AG10803 (cell line): ENCODE measurements around the gene RBMS1.

ENCODE experiments used
- DNase-seq: peaks from one replicate; pipeline ENCODE4 v3.0.0; 2010; ENCODE audit warnings: low read depth
- H3K4me3 ChIP-seq: 2 replicates; pipeline ENCODE4 v1.5.1; 2011; ENCODE audit warnings: mild to moderate bottlenecking, low read length, control low read depth
- TF ChIP-seq, protein P1 (sequence below): conservative IDR thresholded peaks from 2 replicates; pipeline ENCODE4 v1.5.1; 2011; ENCODE audit warnings: mild to moderate bottlenecking, low read length, control low read depth, inconsistent platforms

RBMS1 gene

GRCh38 chr2:160434254-160434948, 59.2 kb downstream of the RBMS1 start:
- TF ChIP-seq, protein P1, sequence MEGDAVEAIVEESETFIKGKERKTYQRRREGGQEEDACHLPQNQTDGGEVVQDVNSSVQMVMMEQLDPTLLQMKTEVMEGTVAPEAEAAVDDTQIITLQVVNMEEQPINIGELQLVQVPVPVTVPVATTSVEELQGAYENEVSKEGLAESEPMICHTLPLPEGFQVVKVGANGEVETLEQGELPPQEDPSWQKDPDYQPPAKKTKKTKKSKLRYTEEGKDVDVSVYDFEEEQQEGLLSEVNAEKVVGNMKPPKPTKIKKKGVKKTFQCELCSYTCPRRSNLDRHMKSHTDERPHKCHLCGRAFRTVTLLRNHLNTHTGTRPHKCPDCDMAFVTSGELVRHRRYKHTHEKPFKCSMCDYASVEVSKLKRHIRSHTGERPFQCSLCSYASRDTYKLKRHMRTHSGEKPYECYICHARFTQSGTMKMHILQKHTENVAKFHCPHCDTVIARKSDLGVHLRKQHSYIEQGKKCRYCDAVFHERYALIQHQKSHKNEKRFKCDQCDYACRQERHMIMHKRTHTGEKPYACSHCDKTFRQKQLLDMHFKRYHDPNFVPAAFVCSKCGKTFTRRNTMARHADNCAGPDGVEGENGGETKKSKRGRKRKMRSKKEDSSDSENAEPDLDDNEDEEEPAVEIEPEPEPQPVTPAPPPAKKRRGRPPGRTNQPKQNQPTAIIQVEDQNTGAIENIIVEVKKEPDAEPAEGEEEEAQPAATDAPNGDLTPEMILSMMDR, result no peak
- no peak for DNase-seq

DNA sequence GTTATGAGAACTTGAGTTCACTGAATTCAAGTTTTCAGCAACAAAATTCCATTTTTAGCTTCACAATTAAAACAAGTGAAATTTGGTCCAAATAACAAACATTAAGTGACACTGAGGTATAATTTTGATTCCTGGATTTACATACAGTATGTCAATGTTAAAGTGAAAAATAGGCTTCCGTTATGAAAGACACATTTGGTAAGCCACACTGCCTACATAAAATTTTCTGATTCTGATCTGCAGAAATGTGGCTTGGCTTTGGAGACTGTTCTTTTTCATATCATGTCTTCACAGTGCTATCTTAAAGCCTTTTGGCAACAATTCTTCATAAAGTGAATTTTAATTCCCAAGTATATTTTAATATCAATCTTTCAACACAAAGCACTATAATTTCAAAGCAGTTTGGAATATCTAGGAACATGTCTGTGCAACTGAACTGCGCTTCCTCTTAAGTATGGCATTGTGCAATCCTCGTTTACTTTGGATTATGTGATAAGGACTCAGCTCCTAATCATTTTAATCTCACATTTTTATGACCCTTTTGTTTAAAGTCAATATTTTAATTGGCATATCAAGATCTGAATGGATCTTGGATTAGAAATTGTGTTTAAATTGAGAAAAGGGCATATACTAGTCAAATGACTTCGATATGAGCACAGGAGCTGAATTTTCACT, 60.0 kb downstream of the RBMS1 start:
- TF ChIP-seq, protein P1, result no peak
- H3K4me3 ChIP-seq, result no peak overlapping the region
- no peak for DNase-seq

More at GRCh38 chr2:160434254-160434948, 59.2 kb downstream of the RBMS1 start:
- H3K4me3 ChIP-seq, result no peak overlapping the region

GRCh38 chr2:160432633-160433032, 61.0 kb downstream of the RBMS1 start:
- TF ChIP-seq, protein P1, result no peak
- H3K4me3 ChIP-seq, result no peak overlapping the region
- peak; percentile 73 for DNase-seq

- TF ChIP-seq, protein P1, result no peak
- DNase-seq, result no peak
Observed at GRCh38 chr2:160431441-160431840, 62.2 kb downstream of the RBMS1 start.

DNA sequence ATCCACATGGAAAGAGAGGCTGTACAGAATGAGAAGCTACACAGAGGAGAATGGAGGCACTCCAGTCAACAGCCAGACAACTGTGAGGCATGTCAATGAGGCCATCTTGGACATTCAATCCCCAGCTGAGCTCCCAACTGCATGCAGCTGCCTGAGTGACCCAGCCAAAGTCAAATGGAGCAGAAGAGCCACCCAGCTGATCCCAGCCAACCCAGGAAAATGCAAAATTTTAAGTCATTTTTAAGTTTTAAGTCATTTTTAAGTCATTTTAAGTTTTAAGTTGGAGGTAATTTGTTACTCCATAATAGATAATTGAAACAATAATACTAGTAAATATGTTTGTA, 63.6 kb downstream of the RBMS1 start:
- H3K4me3 ChIP-seq, result no peak overlapping the region
- no peak for DNase-seq
- TF ChIP-seq, protein P1, result no peak

More at GRCh38 chr2:160431441-160431840, 62.2 kb downstream of the RBMS1 start:
- no peak overlapping the region for H3K4me3 ChIP-seq

GRCh38 chr2:160429248-160430000, 64.2 kb downstream of the RBMS1 start:
- DNase-seq, result peak; percentile 74
- H3K4me3 ChIP-seq, result no peak overlapping the region
- TF ChIP-seq, protein P1, result peak; percentile 61
